ENCODE measurements around the gene ITPRID1. TPM values are rescaled to one million over a fixed set of nuclear protein-coding genes. Genes with fewer than 3 reads are reported as not detected.

Gene ITPRID1
- total RNA-seq, 1 experiment from 2014 or later, result not detected

DNA sequence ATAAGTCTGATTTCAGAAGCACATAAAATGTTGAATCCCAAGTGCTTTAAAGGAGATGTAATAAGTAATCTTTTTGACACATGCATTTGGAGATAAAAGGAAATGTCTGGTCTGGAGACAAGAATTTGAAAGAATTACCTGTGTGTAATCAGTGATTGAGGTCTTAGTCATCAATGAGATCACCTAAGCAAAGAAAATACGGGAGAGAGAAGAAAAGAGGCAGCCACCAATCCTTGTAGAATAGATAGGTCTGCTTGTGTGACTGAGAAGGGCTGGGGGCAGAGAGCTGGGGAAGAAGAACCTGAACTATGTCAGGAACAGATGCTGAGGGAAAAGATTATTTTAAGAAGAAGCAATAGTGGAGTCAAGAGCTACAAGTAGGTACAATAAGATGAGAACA lies 49.3 kb upstream of the ITPRID1 start:
- H3K36me3 ChIP-seq (ENCODE audit: control insufficient read depth in 1 of 2, insufficient read depth in 2 of 2, low read length in 2 of 2), result no peaks in the 10 kb centered on the region
- H4K20me1 ChIP-seq (ENCODE audit: insufficient read depth), result no peaks in the 10 kb centered on the region
- H3K9me2 ChIP-seq (ENCODE audit: insufficient read depth), result no peaks in the 10 kb centered on the region
- no peak overlapping the region for H2AFZ ChIP-seq (ENCODE audit: low read depth, low read length, poor library complexity, severe bottlenecking)
- H3K27ac ChIP-seq (ENCODE audit: low read depth, low read length), result no peak overlapping the region
- TF ChIP-seq JUND (IDR thresholded peaks at IDR 0.05), result 0 out of 2 replicates have a peak, but pooled peaks have one; percentile 19
- no peak for TF ChIP-seq CEBPB (IDR thresholded peaks at IDR 0.05; ENCODE audit: low read depth)
- no peak for TF ChIP-seq SRF (IDR thresholded peaks at IDR 0.05; ENCODE audit: low read depth)
- no peak for TF ChIP-seq POLR2AphosphoS5 (IDR thresholded peaks at IDR 0.05; ENCODE audit: low read depth, low read length)
- TF ChIP-seq ELF1 (IDR thresholded peaks at IDR 0.05; ENCODE audit: borderline replicate concordance, low read depth), result no peak
- TF ChIP-seq, protein P1, sequence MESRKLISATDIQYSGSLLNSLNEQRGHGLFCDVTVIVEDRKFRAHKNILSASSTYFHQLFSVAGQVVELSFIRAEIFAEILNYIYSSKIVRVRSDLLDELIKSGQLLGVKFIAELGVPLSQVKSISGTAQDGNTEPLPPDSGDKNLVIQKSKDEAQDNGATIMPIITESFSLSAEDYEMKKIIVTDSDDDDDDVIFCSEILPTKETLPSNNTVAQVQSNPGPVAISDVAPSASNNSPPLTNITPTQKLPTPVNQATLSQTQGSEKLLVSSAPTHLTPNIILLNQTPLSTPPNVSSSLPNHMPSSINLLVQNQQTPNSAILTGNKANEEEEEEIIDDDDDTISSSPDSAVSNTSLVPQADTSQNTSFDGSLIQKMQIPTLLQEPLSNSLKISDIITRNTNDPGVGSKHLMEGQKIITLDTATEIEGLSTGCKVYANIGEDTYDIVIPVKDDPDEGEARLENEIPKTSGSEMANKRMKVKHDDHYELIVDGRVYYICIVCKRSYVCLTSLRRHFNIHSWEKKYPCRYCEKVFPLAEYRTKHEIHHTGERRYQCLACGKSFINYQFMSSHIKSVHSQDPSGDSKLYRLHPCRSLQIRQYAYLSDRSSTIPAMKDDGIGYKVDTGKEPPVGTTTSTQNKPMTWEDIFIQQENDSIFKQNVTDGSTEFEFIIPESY (IDR thresholded peaks at IDR 0.05; ENCODE audit: extremely low read depth, insufficient replicate concordance, low read length), result no peak
- TF ChIP-seq ZFX (IDR thresholded peaks at IDR 0.05), result no peak
- TF ChIP-seq EZH2 (IDR thresholded peaks at IDR 0.05), result no peak
- peak; percentile 56 for TF ChIP-seq FOSL1 (IDR thresholded peaks at IDR 0.05; ENCODE audit: low read depth)
- no peak for TF ChIP-seq EGR1 (IDR thresholded peaks at IDR 0.05; ENCODE audit: low read depth)
- no peak for TF ChIP-seq CBX3 (IDR thresholded peaks at IDR 0.05; ENCODE audit: low read depth)
- no peak for TF ChIP-seq POLR2A (IDR thresholded peaks at IDR 0.05; ENCODE audit: borderline replicate concordance, extremely low read depth, insufficient read depth, insufficient read length)
- TF ChIP-seq ATF3 (IDR thresholded peaks at IDR 0.05), result no peak
- intact Hi-C loops (cut with micrococcal nuclease), result no loop called here
- RAD21 ChIA-PET (ENCODE audit: low non-redundant PET in 1 of 2, low total read pairs in 2 of 2, uncharacterized antibody in 2 of 2, unreplicated experiment in 2 of 2), result no interaction called here
- H3K4me3 ChIP-seq (replicated peaks in 1 of 2; ENCODE audit: low read depth in 1 of 2, low read length in 2 of 2), result no peak overlapping the region
- peaks cover 34% of the 10 kb centered on the region; the same call in 1 of the 2 replicates for H3K27me3 ChIP-seq (ENCODE audit: insufficient read depth, low read length)
- no peak overlapping the region for H3K9ac ChIP-seq (ENCODE audit: low read length)
- DNase-seq (ENCODE audit: low read depth, low spot score) (no peak), ATAC-seq (no peak)
- BruUV-seq (replicated peaks), result no TSS peak
- no peak overlapping the region for H3K4me2 ChIP-seq (ENCODE audit: low read length)
- CTCF ChIA-PET, result no interaction called here
- H3K79me2 ChIP-seq (ENCODE audit: insufficient read depth, low read length), result no peaks in the 10 kb centered on the region
- POLR2A ChIA-PET, result no interaction called here
- H3K9me3 ChIP-seq (ENCODE audit: control insufficient read depth in 1 of 2, insufficient read depth in 1 of 2, low read depth in 1 of 2, low read length in 2 of 2), result no peaks in the 10 kb centered on the region
- peaks cover 0 to 3% of the 10 kb centered on the region in 2 experiments; a peak in 1 of 4 replicates for H3K4me1 ChIP-seq (ENCODE audit: control insufficient read depth in 1 of 2, insufficient read depth in 2 of 2, low read length in 2 of 2)

Measured in HCT116 (cell line).